Lower lobe of right lung (tissue), 2 donors: Measurements from ENCODE around the gene ACAD11. TPM values are rescaled to one million over a fixed set of nuclear protein-coding genes. Genes with fewer than 3 reads are reported as not detected.
A peak's percentile ranks its signal among the peaks of the same experiment; 100 is the strongest.

Experiments
- ATAC-seq, 2 donors: fragments of 200-7000 bp; cut with Tn5 transposase; one replicate each; pipeline ENCODE4 v1.9.1; 2020 to 2022; ENCODE audit warnings: mild to moderate bottlenecking in 2 of 2, moderate library complexity in 2 of 2
- DNase-seq: peaks from one replicate; pipeline ENCODE4 v3.0.0-alpha.2; 2020
- H3K27ac ChIP-seq: fragments of 200-600 bp; one replicate; pipeline ENCODE4 v1.8.0; 2022
- H3K27me3 ChIP-seq: fragments of 200-600 bp; one replicate; pipeline ENCODE4 v1.8.0; 2022; ENCODE audit warnings: low read depth
- H3K36me3 ChIP-seq: fragments of 200-600 bp; one replicate; pipeline ENCODE4 v1.8.0; 2022; ENCODE audit warnings: mild to moderate bottlenecking
- H3K4me1 ChIP-seq: fragments of 200-600 bp; one replicate; pipeline ENCODE4 v1.8.0; 2022
- H3K4me3 ChIP-seq: fragments of 200-600 bp; one replicate; pipeline ENCODE4 v1.8.0; 2022; ENCODE audit warnings: mild to moderate bottlenecking
- H3K9me3 ChIP-seq: fragments of 200-600 bp; one replicate; pipeline ENCODE4 v1.8.0; 2022
- CTCF ChIP-seq: fragments of 200-600 bp; IDR thresholded peaks from one replicate; pipeline ENCODE4 v1.8.0; 2022; ENCODE audit warnings: antibody characterized with exemption, mild to moderate bottlenecking
- intact Hi-C: fragments of 100-400 bp; cut with DNase I; formaldehyde crosslinking; loops from one replicate; pipeline ENCODE4 v1.11.0; 2022
- total RNA-seq: library from RNA; stranded (reverse); fragmentation: NEBNext Ultra II Directional; extraction: Animal tissue kit (Norgen Biotek cat#: 25700); gene quantifications from one replicate; pipeline ENCODE4 v1.2.1, GENCODE V29; 2021
- donor health status: DM: no; HTN: yes; CAD: no; lungs with severe emphysema.

ACAD11 gene
- total RNA-seq, 1 donor from 2014 or later, result 17.7 TPM

GRCh38 chr3:132553826-132554225 is 105.8 kb downstream of the ACAD11 start:
- H3K36me3 ChIP-seq, result no peaks in the 10 kb centered on the region
- TF ChIP-seq CTCF, result no peak
- H3K27me3 ChIP-seq, result no peaks in the 10 kb centered on the region
- H3K9me3 ChIP-seq, result no peaks in the 10 kb centered on the region
- H3K27ac ChIP-seq, result no peak overlapping the region
- H3K4me3 ChIP-seq, result no peak overlapping the region
- H3K4me1 ChIP-seq, result peaks cover 34% of the 10 kb centered on the region
- ATAC-seq (no peak), DNase-seq (no peak)
- intact Hi-C loops, result no loop called here

GRCh38 chr3:132550579-132551305 is 108.9 kb downstream of the ACAD11 start:
- intact Hi-C loops, result no loop called here
- Histone ChIP-seq H3K4me3 (no peak overlapping the region), H3K27me3 (no peaks in the 10 kb centered on the region), H3K36me3 (no peaks in the 10 kb centered on the region), H3K4me1 (peaks cover 34% of the 10 kb centered on the region), H3K27ac (no peak overlapping the region), H3K9me3 (no peaks in the 10 kb centered on the region)
- TF ChIP-seq CTCF, result no peak
- no peak for ATAC-seq
- DNase-seq, result no peak

GRCh38 chr3:132549890-132550578 is 109.6 kb downstream of the ACAD11 start:
- H3K36me3 ChIP-seq, result no peaks in the 10 kb centered on the region
- ATAC-seq (no peak), DNase-seq (no peak)
- no peak overlapping the region for H3K4me3 ChIP-seq
- H3K27ac ChIP-seq, result no peak overlapping the region
- peaks cover 27% of the 10 kb centered on the region for H3K4me1 ChIP-seq
- H3K9me3 ChIP-seq, result no peaks in the 10 kb centered on the region
- no peak for TF ChIP-seq CTCF
- no peaks in the 10 kb centered on the region for H3K27me3 ChIP-seq
- intact Hi-C loops, result no loop called here

- ATAC-seq (no peak), DNase-seq (no peak)
- intact Hi-C loops, result no loop called here
- no peak overlapping the region for H3K4me3 ChIP-seq
- no peaks in the 10 kb centered on the region for H3K27me3 ChIP-seq
- H3K27ac ChIP-seq, result no peak overlapping the region
- H3K36me3 ChIP-seq, result no peaks in the 10 kb centered on the region
- H3K4me1 ChIP-seq, result peaks cover 21% of the 10 kb centered on the region
- no peaks in the 10 kb centered on the region for H3K9me3 ChIP-seq
- TF ChIP-seq CTCF, result no peak
These were observed 110.4 kb downstream of the ACAD11 start for GRCh38 chr3:132549169-132549568.

GRCh38 chr3:132545471-132545870 is 114.1 kb downstream of the ACAD11 start:
- peak; percentile 34 to 48 for ATAC-seq

More at GRCh38 chr3:132545471-132545870, 114.1 kb downstream of the ACAD11 start:
- DNase-seq, result no peak
- no peak overlapping the region for H3K4me3 ChIP-seq
- H3K9me3 ChIP-seq, result no peaks in the 10 kb centered on the region
- H3K27me3 ChIP-seq, result no peaks in the 10 kb centered on the region
- H3K36me3 ChIP-seq, result peaks cover 6% of the 10 kb centered on the region
- intact Hi-C loops, result no loop called here
- H3K4me1 ChIP-seq, result peaks cover 8% of the 10 kb centered on the region
- no peak overlapping the region for H3K27ac ChIP-seq
- TF ChIP-seq CTCF, result no peak
